NB4 (cell line): ENCODE measurements around the gene TIMM23.

Experiments used
- CTCF ChIP-seq: IDR thresholded peaks from one replicate; pipeline ENCODE4 v1.5.1; 2012; ENCODE audit warnings: low read depth, low read length
- POLR2A ChIP-seq: IDR thresholded peaks from 2 replicates; pipeline ENCODE4 v1.6.1; 2011; ENCODE audit warnings: mild to moderate bottlenecking; ENCODE audit not compliant: insufficient read length; ENCODE audit errors: extremely low read depth

- no peak for TF ChIP-seq CTCF
- TF ChIP-seq POLR2A, result no peak
These were observed 33.9 kb downstream of the TIMM23 start for GRCh38 chr10:46006219-46006618.
